ENCODE results near the gene TLR9. TPM values are rescaled to one million over a fixed set of nuclear protein-coding genes. Genes with fewer than 3 reads are reported as not detected.

Gene TLR9
- polyA plus RNA-seq, 1 of the 3 experiments (the other 2 are of a cell fraction): 0.12 TPM

DNA sequence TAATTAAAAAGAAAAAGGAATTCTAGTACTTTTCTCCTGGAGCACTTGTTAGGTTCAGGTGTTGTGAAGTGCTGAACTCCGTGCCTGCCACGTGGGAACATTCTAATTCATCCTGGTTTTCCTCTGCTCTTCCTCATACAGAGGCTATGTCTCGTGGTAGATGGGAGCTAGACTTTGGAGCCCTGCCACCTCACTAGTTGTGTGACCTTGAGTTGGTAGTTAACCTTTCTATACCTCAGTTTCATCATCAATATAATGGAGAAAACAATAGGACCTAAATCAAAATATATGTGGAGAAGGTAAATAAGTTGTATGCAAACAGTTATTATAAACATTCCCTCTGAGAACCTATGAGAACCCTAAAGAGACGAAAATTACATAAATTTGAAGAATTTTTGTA lies 16.9 kb downstream of the TLR9 start:
- WGBS (ENCODE audit: low lambda C conversion rate): 100% methylated on average over 4 of the region's 4 CpGs
- POLR2A ChIA-PET: no interaction called here
- H3K36me3 ChIP-seq (replicated peaks in 1 of 2; ENCODE audit: control insufficient read depth in 1 of 2, insufficient read depth in 2 of 2, low read length in 1 of 2): peaks cover 85% of the 10 kb centered on the region in 2 experiments

More for the DNA sequence above, 16.9 kb downstream of the TLR9 start:
- no peaks in the 10 kb centered on the region for H3K9me3 ChIP-seq
- no peak overlapping the region for H3K27ac ChIP-seq (ENCODE audit: low read depth in 2 of 2, low read length in 1 of 2)
- TF ChIP-seq FOXM1 (IDR thresholded peaks at IDR 0.05; ENCODE audit: low read depth) (no peak), USF1 (IDR thresholded peaks at IDR 0.05; ENCODE audit: borderline replicate concordance, low read depth) (no peak), EZH2phosphoT487 (IDR thresholded peaks at IDR 0.05; ENCODE audit: borderline replicate concordance, low read depth) (no peak), ZBTB33 (IDR thresholded peaks at IDR 0.05; ENCODE audit: borderline replicate concordance, low read depth) (no peak), POLR2AphosphoS5 (IDR thresholded peaks at IDR 0.05; ENCODE audit: low read depth, low read length) (no peak), JUND (IDR thresholded peaks at IDR 0.05) (no peak), EP300 (IDR thresholded peaks at IDR 0.05; ENCODE audit: borderline replicate concordance in 1 of 2, low read depth in 1 of 2, low read length in 1 of 2) (no peak), NFIC (IDR thresholded peaks at IDR 0.05; ENCODE audit: borderline replicate concordance) (no peak), TCF12 (IDR thresholded peaks at IDR 0.05) (no peak), REST (IDR thresholded peaks at IDR 0.05; ENCODE audit: low read depth, low read length) (no peak), YY1 (IDR thresholded peaks at IDR 0.05; ENCODE audit: low read depth) (no peak), SMC3 (IDR thresholded peaks at IDR 0.05; ENCODE audit: low read depth, low read length) (no peak)
- no peak overlapping the region for H3K4me3 ChIP-seq (ENCODE audit: low read depth in 2 of 2, low read length in 1 of 2)
- no peak overlapping the region for H3K4me2 ChIP-seq
- H2AFZ ChIP-seq (ENCODE audit: low read depth): no peak overlapping the region
- H3K9me2 ChIP-seq: no peaks in the 10 kb centered on the region
- H3K79me2 ChIP-seq (ENCODE audit: insufficient read depth): no peaks in the 10 kb centered on the region
- no peaks in the 10 kb centered on the region for H3K4me1 ChIP-seq (ENCODE audit: control insufficient read depth in 1 of 2, insufficient read depth in 2 of 2, low read depth in 1 of 2, low read length in 1 of 2)
- H4K20me1 ChIP-seq (ENCODE audit: insufficient read depth): no peaks in the 10 kb centered on the region
- CTCF ChIA-PET: interaction anchor here (0.8 to 4.9 kb wide), 6 partner anchors 11 to 207 kb away, joined by 3 to 44 read pairs (median 4); partner anchors contain the start of gene TLR9
- DNase-seq: no peak
- no peak overlapping the region for H3K9ac ChIP-seq
- H3K27me3 ChIP-seq (ENCODE audit: insufficient read depth): no peaks in the 10 kb centered on the region
- H3F3A ChIP-seq (replicated peaks; ENCODE audit: insufficient read depth): no peaks in the 10 kb centered on the region
